ENCODE measurements around the gene RB1. TPM values are rescaled to one million over a fixed set of nuclear protein-coding genes. Genes with fewer than 3 reads are reported as not detected.

RB1 gene
- total RNA-seq, 1 experiment from 2014 or later, result 36.7 TPM

DNA sequence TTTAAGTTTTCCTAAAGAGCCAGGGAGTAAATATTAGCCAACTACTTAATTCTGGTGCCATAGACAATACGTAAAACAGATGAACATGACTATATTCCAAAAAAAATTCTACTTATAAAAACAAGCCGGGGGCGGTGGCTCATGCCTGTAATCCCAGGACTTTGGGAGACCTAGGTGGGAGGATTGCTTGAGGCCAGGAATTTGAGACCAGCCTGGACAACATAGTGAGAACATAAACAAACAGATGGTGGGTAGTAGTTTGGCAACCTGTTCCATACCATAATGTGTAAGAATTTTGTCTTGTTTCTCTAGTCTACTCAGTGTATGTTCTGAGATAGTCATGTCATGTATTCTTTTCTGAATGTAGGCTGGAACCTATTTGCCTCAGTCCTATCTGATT is 45.1 kb upstream of the RB1 start:
- peaks cover 0 to 27% of the 10 kb centered on the region in 2 experiments; a peak in 2 of 4 replicates for H3K36me3 ChIP-seq (ENCODE audit: control insufficient read depth in 1 of 2, insufficient read depth in 2 of 2, low read length in 2 of 2)
- ChIA-PET RAD21 (ENCODE audit: low non-redundant PET in 1 of 2, low total read pairs in 2 of 2, uncharacterized antibody in 2 of 2, unreplicated experiment in 2 of 2) (no interaction called here), POLR2A (no interaction called here), CTCF (no interaction called here)
- TF ChIP-seq, protein P1, sequence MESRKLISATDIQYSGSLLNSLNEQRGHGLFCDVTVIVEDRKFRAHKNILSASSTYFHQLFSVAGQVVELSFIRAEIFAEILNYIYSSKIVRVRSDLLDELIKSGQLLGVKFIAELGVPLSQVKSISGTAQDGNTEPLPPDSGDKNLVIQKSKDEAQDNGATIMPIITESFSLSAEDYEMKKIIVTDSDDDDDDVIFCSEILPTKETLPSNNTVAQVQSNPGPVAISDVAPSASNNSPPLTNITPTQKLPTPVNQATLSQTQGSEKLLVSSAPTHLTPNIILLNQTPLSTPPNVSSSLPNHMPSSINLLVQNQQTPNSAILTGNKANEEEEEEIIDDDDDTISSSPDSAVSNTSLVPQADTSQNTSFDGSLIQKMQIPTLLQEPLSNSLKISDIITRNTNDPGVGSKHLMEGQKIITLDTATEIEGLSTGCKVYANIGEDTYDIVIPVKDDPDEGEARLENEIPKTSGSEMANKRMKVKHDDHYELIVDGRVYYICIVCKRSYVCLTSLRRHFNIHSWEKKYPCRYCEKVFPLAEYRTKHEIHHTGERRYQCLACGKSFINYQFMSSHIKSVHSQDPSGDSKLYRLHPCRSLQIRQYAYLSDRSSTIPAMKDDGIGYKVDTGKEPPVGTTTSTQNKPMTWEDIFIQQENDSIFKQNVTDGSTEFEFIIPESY (IDR thresholded peaks at IDR 0.05; ENCODE audit: extremely low read depth, insufficient replicate concordance, low read length), result no peak
- TF ChIP-seq POLR2A (IDR thresholded peaks at IDR 0.05; ENCODE audit: borderline replicate concordance, extremely low read depth, insufficient read depth, insufficient read length), result no peak
- no peak for TF ChIP-seq YY1 (IDR thresholded peaks at IDR 0.05; ENCODE audit: extremely low read depth, insufficient replicate concordance, low read depth, low read length)
- TF ChIP-seq JUND (IDR thresholded peaks at IDR 0.05), result no peak
- H3K9ac ChIP-seq (ENCODE audit: low read length), result no peak overlapping the region
- ATAC-seq (no peak), DNase-seq (ENCODE audit: low read depth, low spot score) (no peak)
- H3K4me3 ChIP-seq (replicated peaks in 1 of 2; ENCODE audit: low read depth in 1 of 2, low read length in 2 of 2), result no peak overlapping the region
- H2AFZ ChIP-seq (ENCODE audit: low read depth, low read length, poor library complexity, severe bottlenecking), result no peak overlapping the region
- H3K9me2 ChIP-seq (ENCODE audit: insufficient read depth), result no peaks in the 10 kb centered on the region
- H3K27ac ChIP-seq (ENCODE audit: low read depth, low read length), result no peak overlapping the region
- BruUV-seq (replicated peaks), result no TSS peak
- H3K9me3 ChIP-seq (ENCODE audit: control insufficient read depth in 1 of 2, insufficient read depth in 1 of 2, low read depth in 1 of 2, low read length in 2 of 2), result no peaks in the 10 kb centered on the region
- peaks cover 0 to 10% of the 10 kb centered on the region in 2 experiments; a peak in 3 of 4 replicates for H3K4me1 ChIP-seq (ENCODE audit: control insufficient read depth in 1 of 2, insufficient read depth in 2 of 2, low read length in 2 of 2)
- H4K20me1 ChIP-seq (ENCODE audit: insufficient read depth), result no peaks in the 10 kb centered on the region
- intact Hi-C loops (cut with micrococcal nuclease), result no loop called here
- no peak overlapping the region for H3K4me2 ChIP-seq (ENCODE audit: low read length)
- no peaks in the 10 kb centered on the region for H3K79me2 ChIP-seq (ENCODE audit: insufficient read depth, low read length)
- no peaks in the 10 kb centered on the region for H3K27me3 ChIP-seq (ENCODE audit: insufficient read depth, low read length)

DNA sequence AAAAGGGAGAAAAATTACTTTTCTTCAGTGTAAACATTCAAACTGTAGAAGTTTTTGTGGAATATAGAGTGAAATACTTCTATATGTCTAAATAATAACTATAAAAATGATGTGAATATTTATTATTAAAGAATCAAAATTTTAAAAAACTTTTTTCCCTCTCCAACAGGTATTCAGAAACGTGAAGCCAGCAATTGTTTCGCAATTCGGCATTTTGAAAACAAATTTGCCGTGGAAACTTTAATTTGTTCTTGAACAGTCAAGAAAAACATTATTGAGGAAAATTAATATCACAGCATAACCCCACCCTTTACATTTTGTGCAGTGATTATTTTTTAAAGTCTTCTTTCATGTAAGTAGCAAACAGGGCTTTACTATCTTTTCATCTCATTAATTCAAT is 42.6 kb upstream of the RB1 start:
- Histone ChIP-seq H3K9me3 (ENCODE audit: control insufficient read depth in 1 of 2, insufficient read depth in 1 of 2, low read depth in 1 of 2, low read length in 2 of 2) (no peaks in the 10 kb centered on the region), H3K27me3 (ENCODE audit: insufficient read depth, low read length) (no peaks in the 10 kb centered on the region), H3K4me2 (ENCODE audit: low read length) (no peak overlapping the region), H3K27ac (ENCODE audit: low read depth, low read length) (no peak overlapping the region), H3K9me2 (ENCODE audit: insufficient read depth) (no peaks in the 10 kb centered on the region), H3K4me3 (replicated peaks in 1 of 2; ENCODE audit: low read depth in 1 of 2, low read length in 2 of 2) (no peak overlapping the region), H3K4me1 (ENCODE audit: control insufficient read depth in 1 of 2, insufficient read depth in 2 of 2, low read length in 2 of 2) (peaks cover 0 to 12% of the 10 kb centered on the region in 2 experiments; a peak in 3 of 4 replicates), H3K9ac (ENCODE audit: low read length) (no peak overlapping the region), H4K20me1 (ENCODE audit: insufficient read depth) (no peaks in the 10 kb centered on the region), H3K79me2 (ENCODE audit: insufficient read depth, low read length) (no peaks in the 10 kb centered on the region), H3K36me3 (ENCODE audit: control insufficient read depth in 1 of 2, insufficient read depth in 2 of 2, low read length in 2 of 2) (peaks cover 0 to 23% of the 10 kb centered on the region in 2 experiments; a peak in 2 of 4 replicates), H2AFZ (ENCODE audit: low read depth, low read length, poor library complexity, severe bottlenecking) (no peak overlapping the region)
- intact Hi-C loops (cut with micrococcal nuclease), result no loop called here
- ChIA-PET POLR2A (no interaction called here), CTCF (no interaction called here), RAD21 (ENCODE audit: low non-redundant PET in 1 of 2, low total read pairs in 2 of 2, uncharacterized antibody in 2 of 2, unreplicated experiment in 2 of 2) (no interaction called here)
- DNase-seq (ENCODE audit: low read depth, low spot score) (no peak), ATAC-seq (no peak)
- no TSS peak for BruUV-seq (replicated peaks)
- TF ChIP-seq EZH2 (IDR thresholded peaks at IDR 0.05), result no peak
- TF ChIP-seq SP1 (IDR thresholded peaks at IDR 0.05; ENCODE audit: low read depth), result no peak
- TF ChIP-seq CEBPB (IDR thresholded peaks at IDR 0.05; ENCODE audit: low read depth), result no peak
- TF ChIP-seq, protein P1 (IDR thresholded peaks at IDR 0.05; ENCODE audit: extremely low read depth, insufficient replicate concordance, low read length), result no peak
- TF ChIP-seq SIN3A (IDR thresholded peaks at IDR 0.05; ENCODE audit: low read depth), result no peak
- no peak for TF ChIP-seq EGR1 (IDR thresholded peaks at IDR 0.05; ENCODE audit: low read depth)
- TF ChIP-seq, protein P2, sequence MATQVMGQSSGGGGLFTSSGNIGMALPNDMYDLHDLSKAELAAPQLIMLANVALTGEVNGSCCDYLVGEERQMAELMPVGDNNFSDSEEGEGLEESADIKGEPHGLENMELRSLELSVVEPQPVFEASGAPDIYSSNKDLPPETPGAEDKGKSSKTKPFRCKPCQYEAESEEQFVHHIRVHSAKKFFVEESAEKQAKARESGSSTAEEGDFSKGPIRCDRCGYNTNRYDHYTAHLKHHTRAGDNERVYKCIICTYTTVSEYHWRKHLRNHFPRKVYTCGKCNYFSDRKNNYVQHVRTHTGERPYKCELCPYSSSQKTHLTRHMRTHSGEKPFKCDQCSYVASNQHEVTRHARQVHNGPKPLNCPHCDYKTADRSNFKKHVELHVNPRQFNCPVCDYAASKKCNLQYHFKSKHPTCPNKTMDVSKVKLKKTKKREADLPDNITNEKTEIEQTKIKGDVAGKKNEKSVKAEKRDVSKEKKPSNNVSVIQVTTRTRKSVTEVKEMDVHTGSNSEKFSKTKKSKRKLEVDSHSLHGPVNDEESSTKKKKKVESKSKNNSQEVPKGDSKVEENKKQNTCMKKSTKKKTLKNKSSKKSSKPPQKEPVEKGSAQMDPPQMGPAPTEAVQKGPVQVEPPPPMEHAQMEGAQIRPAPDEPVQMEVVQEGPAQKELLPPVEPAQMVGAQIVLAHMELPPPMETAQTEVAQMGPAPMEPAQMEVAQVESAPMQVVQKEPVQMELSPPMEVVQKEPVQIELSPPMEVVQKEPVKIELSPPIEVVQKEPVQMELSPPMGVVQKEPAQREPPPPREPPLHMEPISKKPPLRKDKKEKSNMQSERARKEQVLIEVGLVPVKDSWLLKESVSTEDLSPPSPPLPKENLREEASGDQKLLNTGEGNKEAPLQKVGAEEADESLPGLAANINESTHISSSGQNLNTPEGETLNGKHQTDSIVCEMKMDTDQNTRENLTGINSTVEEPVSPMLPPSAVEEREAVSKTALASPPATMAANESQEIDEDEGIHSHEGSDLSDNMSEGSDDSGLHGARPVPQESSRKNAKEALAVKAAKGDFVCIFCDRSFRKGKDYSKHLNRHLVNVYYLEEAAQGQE (IDR thresholded peaks at IDR 0.05; ENCODE audit: low read depth), result no peak
- TF ChIP-seq, protein P3, sequence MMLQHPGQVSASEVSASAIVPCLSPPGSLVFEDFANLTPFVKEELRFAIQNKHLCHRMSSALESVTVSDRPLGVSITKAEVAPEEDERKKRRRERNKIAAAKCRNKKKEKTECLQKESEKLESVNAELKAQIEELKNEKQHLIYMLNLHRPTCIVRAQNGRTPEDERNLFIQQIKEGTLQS (IDR thresholded peaks at IDR 0.05), result no peak
- no peak for TF ChIP-seq RAD21 (IDR thresholded peaks at IDR 0.05; ENCODE audit: low read depth)
- no peak for TF ChIP-seq ZNF274 (IDR thresholded peaks at IDR 0.05; ENCODE audit: low read depth, low read length)
- TF ChIP-seq POLR2A (IDR thresholded peaks at IDR 0.05; ENCODE audit: borderline replicate concordance, extremely low read depth, insufficient read depth, insufficient read length), result no peak
